ENCODE measurements around the gene ANKRD65.

The ANKRD65 gene

GRCh38 chr1:1419813-1420653 is 1.0 kb downstream of the ANKRD65 start:
- no peak for TF ChIP-seq FOXP2 (optimal IDR thresholded peaks at IDR 0.05; ENCODE audit: borderline replicate concordance, extremely low read depth, extremely low read length, insufficient read depth)

- TF ChIP-seq, protein P1, sequence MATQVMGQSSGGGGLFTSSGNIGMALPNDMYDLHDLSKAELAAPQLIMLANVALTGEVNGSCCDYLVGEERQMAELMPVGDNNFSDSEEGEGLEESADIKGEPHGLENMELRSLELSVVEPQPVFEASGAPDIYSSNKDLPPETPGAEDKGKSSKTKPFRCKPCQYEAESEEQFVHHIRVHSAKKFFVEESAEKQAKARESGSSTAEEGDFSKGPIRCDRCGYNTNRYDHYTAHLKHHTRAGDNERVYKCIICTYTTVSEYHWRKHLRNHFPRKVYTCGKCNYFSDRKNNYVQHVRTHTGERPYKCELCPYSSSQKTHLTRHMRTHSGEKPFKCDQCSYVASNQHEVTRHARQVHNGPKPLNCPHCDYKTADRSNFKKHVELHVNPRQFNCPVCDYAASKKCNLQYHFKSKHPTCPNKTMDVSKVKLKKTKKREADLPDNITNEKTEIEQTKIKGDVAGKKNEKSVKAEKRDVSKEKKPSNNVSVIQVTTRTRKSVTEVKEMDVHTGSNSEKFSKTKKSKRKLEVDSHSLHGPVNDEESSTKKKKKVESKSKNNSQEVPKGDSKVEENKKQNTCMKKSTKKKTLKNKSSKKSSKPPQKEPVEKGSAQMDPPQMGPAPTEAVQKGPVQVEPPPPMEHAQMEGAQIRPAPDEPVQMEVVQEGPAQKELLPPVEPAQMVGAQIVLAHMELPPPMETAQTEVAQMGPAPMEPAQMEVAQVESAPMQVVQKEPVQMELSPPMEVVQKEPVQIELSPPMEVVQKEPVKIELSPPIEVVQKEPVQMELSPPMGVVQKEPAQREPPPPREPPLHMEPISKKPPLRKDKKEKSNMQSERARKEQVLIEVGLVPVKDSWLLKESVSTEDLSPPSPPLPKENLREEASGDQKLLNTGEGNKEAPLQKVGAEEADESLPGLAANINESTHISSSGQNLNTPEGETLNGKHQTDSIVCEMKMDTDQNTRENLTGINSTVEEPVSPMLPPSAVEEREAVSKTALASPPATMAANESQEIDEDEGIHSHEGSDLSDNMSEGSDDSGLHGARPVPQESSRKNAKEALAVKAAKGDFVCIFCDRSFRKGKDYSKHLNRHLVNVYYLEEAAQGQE (IDR thresholded peaks at IDR 0.05; ENCODE audit: insufficient read depth in 1 of 2, low read depth in 2 of 2, low read length in 2 of 2): no peak
- no peak for TF ChIP-seq SIN3A (IDR thresholded peaks at IDR 0.05; ENCODE audit: borderline replicate concordance, insufficient read depth, low read length)
- TF ChIP-seq TAF1 (IDR thresholded peaks at IDR 0.05; ENCODE audit: borderline replicate concordance, insufficient read depth, low read length): no peak
- TF ChIP-seq POLR2AphosphoS5 (IDR thresholded peaks at IDR 0.05; ENCODE audit: low read depth, low read length): no peak
- no peak for TF ChIP-seq FOXP2 (optimal IDR thresholded peaks at IDR 0.05; ENCODE audit: borderline replicate concordance, extremely low read depth, extremely low read length, insufficient read depth)
Observed at GRCh38 chr1:1419363-1419812, 1.7 kb downstream of the ANKRD65 start.

DNA sequence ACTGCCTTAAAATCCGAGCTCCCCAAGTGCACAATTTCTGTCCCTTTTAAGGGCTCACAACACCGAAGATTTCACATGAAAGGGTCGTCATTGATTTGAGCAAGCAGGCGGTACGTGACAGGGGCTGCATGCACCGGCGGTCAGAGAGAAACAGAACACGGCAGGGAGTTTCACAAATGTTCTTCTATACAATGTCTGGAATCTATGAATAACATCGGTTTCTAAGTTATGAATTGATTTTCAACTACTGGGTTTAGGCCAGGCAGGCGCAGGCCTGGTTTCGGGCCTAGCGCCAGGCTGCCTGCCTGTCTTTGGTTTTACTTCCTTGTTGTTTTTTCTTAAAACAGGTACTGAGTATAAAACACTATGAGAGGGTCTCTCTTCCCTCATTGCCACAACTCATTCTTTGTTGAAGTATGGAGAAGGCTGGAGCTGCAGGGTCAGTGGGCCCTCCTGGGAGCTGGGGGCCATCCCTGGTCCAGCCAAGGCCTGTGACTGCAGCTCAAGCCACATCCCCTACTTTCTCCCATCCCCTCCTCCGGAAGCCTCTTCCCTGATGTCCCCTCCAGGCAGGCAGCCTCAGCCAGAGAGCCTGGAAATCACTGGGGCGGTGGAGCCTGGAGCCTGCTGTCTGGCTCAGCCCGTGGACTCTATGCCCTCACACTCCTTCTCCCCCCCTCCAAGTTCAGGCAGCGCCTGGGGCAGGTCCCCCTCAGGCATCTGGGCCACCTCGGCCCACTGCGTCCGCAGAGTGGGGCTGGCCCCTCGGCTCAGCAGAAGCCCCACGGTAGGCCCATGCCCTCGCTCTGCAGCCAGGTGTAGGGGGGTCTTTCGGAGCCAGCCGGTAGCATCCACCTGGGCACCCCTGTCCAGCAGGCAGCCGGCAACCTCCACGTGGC is 2.4 kb downstream of the ANKRD65 start:
- TF ChIP-seq POLR2AphosphoS5 (IDR thresholded peaks at IDR 0.05; ENCODE audit: low read depth, low read length) (no peak), TAF1 (IDR thresholded peaks at IDR 0.05; ENCODE audit: borderline replicate concordance, insufficient read depth, low read length) (no peak), SIN3A (IDR thresholded peaks at IDR 0.05; ENCODE audit: borderline replicate concordance, insufficient read depth, low read length) (no peak), FOXP2 (optimal IDR thresholded peaks at IDR 0.05; ENCODE audit: borderline replicate concordance, extremely low read depth, extremely low read length, insufficient read depth) (no peak)
- TF ChIP-seq, protein P1 (IDR thresholded peaks at IDR 0.05; ENCODE audit: insufficient read depth in 1 of 2, low read depth in 2 of 2, low read length in 2 of 2): no peak

DNA sequence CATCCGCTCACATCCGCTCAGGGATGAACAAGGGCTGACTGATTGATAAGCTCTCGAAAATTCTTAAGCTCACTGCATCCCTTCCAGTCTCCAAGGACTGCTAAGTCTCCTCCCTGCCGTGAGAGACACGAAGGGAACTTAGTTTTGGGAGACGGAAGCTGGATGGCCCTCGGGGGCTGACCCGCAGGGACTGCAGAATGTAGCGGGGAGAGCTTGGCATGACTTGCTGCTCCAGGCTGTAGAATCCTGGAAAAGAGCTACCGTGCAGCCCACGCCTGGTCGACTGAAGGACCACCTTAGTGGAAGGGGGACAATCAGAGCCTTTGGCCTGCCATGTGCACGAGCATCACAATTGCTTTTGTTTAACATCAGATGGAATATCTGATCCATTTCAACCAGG is 5.3 kb downstream of the ANKRD65 start:
- TF ChIP-seq TAF1 (IDR thresholded peaks at IDR 0.05; ENCODE audit: borderline replicate concordance, insufficient read depth, low read length): no peak
- TF ChIP-seq, protein P1 (IDR thresholded peaks at IDR 0.05; ENCODE audit: insufficient read depth in 1 of 2, low read depth in 2 of 2, low read length in 2 of 2): no peak
- TF ChIP-seq FOXP2 (optimal IDR thresholded peaks at IDR 0.05; ENCODE audit: borderline replicate concordance, extremely low read depth, extremely low read length, insufficient read depth): no peak

- TF ChIP-seq FOXP2 (optimal IDR thresholded peaks at IDR 0.05; ENCODE audit: borderline replicate concordance, extremely low read depth, extremely low read length, insufficient read depth) (no peak), SIN3A (IDR thresholded peaks at IDR 0.05; ENCODE audit: borderline replicate concordance, insufficient read depth, low read length) (no peak), TAF1 (IDR thresholded peaks at IDR 0.05; ENCODE audit: borderline replicate concordance, insufficient read depth, low read length) (no peak), POLR2AphosphoS5 (IDR thresholded peaks at IDR 0.05; ENCODE audit: low read depth, low read length) (no peak; the same call in 1 of the 2 replicates)
- TF ChIP-seq, protein P1 (IDR thresholded peaks at IDR 0.05; ENCODE audit: insufficient read depth in 1 of 2, low read depth in 2 of 2, low read length in 2 of 2): no peak
Observed at GRCh38 chr1:1411626-1412025, 9.4 kb downstream of the ANKRD65 start.

Measured in PFSK-1 (cell line).